HEK293 (cell line): ENCODE measurements around the gene ATP13A1.

Source experiments
- CTCF ChIA-PET: fragments of 350-600 bp; formaldehyde crosslinking; extraction: SDS; loops from one replicate; lab custom pipeline; 2021; ENCODE audit warnings: antibody characterized with exemption; lab: Yijun Ruan, JAX
- POLR2A ChIA-PET: fragments of 300-600 bp; formaldehyde crosslinking; extraction: SDS; loops from one replicate; lab custom pipeline; 2020; ENCODE audit warnings: antibody characterized with exemption, inconsistent platforms; lab: Yijun Ruan, JAX
- H3K27ac ChIP-seq: fragments of 200-500 bp; sonication (Bioruptor generic); 2 replicates; pipeline ENCODE4 v1.5.1; 2014; ENCODE audit warnings: low read depth, low read length, control low read depth, inconsistent platforms; ENCODE audit errors: extremely low read depth
- H3K36me3 ChIP-seq, 2 experiments: fragments of 200-500 bp in 1 of 2; sonication (Bioruptor generic) in 1 of 2; 1 replicate in 1 of 2; 2 replicates in 1 of 2; pipeline ENCODE4 v1.5.1; 2014 to 2017; ENCODE audit warnings: inconsistent platforms in 2 of 2, low read length in 2 of 2; ENCODE audit not compliant: control insufficient read depth in 2 of 2, insufficient read depth in 1 of 2
- H3K4me1 ChIP-seq: fragments of 200-500 bp; sonication (Bioruptor generic); 2 replicates; pipeline ENCODE4 v1.5.1; 2014; ENCODE audit warnings: mild to moderate bottlenecking, low read length, inconsistent platforms; ENCODE audit not compliant: control insufficient read depth, insufficient read depth
- H3K4me3 ChIP-seq: 2 replicates; pipeline ENCODE4 v1.5.1; 2011; ENCODE audit warnings: low read depth, mild to moderate bottlenecking, control low read depth, low read length, moderate library complexity
- H3K9me3 ChIP-seq: fragments of 200-500 bp; sonication (Bioruptor generic); 2 replicates; pipeline ENCODE4 v1.5.1; 2014; ENCODE audit warnings: low read depth, low read length, inconsistent platforms; ENCODE audit not compliant: control insufficient read depth, insufficient read depth
- GLIS2 ChIP-seq: fragments of 450-650 bp; formaldehyde crosslinking; IDR thresholded peaks from 2 replicates; pipeline ENCODE4 v1.5.1; 2016; ENCODE audit warnings: missing biosample characterization, missing genetic modification characterization
- HOXA7 ChIP-seq: sonication (generic); formaldehyde crosslinking; IDR thresholded peaks from 2 replicates; pipeline ENCODE4 v1.8.1; 2022; ENCODE audit warnings: missing genetic modification reagents, borderline replicate concordance
- KLF7 ChIP-seq: fragments of 450-650 bp; formaldehyde crosslinking; IDR thresholded peaks from 2 replicates; pipeline ENCODE4 v1.5.1; 2016; ENCODE audit warnings: missing biosample characterization, missing genetic modification characterization, borderline replicate concordance
- MEIS1 ChIP-seq: sonication (generic); formaldehyde crosslinking; IDR thresholded peaks from 2 replicates; pipeline ENCODE4 v1.8.1; 2022; ENCODE audit warnings: missing genetic modification reagents, mild to moderate bottlenecking, borderline replicate concordance
- OVOL3 ChIP-seq: fragments of 450-650 bp; formaldehyde crosslinking; IDR thresholded peaks from 2 replicates; pipeline ENCODE4 v1.5.1; 2016; ENCODE audit warnings: missing biosample characterization, missing genetic modification characterization
- REPIN1 ChIP-seq: fragments of 450-650 bp; formaldehyde crosslinking; IDR thresholded peaks from 2 replicates; pipeline ENCODE4 v1.5.1; 2017; ENCODE audit warnings: missing biosample characterization, missing genetic modification characterization, low read depth
- WT1 ChIP-seq: fragments of 450-650 bp; formaldehyde crosslinking; IDR thresholded peaks from 2 replicates; pipeline ENCODE4 v1.5.1; 2016; ENCODE audit warnings: missing biosample characterization, missing genetic modification characterization
- ZFHX2 ChIP-seq: fragments of 450-650 bp; formaldehyde crosslinking; conservative IDR thresholded peaks from 2 replicates; pipeline ENCODE4 v1.5.1; 2016; ENCODE audit warnings: missing biosample characterization, missing genetic modification characterization
- ZNF133 ChIP-seq: fragments of 450-650 bp; formaldehyde crosslinking; IDR thresholded peaks from 2 replicates; pipeline ENCODE4 v1.5.1; 2016; ENCODE audit warnings: missing biosample characterization, missing genetic modification characterization
- ZNF19 ChIP-seq: fragments of 450-650 bp; formaldehyde crosslinking; IDR thresholded peaks from 2 replicates; pipeline ENCODE4; 2016; ENCODE audit warnings: missing biosample characterization, missing genetic modification characterization, low read depth
- ZNF214 ChIP-seq: fragments of 450-650 bp; formaldehyde crosslinking; IDR thresholded peaks from 2 replicates; pipeline ENCODE4 v1.5.1; 2017; ENCODE audit warnings: missing biosample characterization, mild to moderate bottlenecking, missing genetic modification characterization, borderline replicate concordance
- ZNF266 ChIP-seq: fragments of 450-650 bp; formaldehyde crosslinking; IDR thresholded peaks from 2 replicates; pipeline ENCODE4 v1.5.1; 2016; ENCODE audit warnings: missing biosample characterization, missing genetic modification characterization, low read depth
- ZNF274 ChIP-seq, 2 experiments: fragments of 200-500 bp in 1 of 2; fragments of 450-650 bp in 1 of 2; sonication (Bioruptor generic) in 1 of 2; formaldehyde crosslinking in 1 of 2; IDR thresholded peaks; 2 replicates each; pipeline versions ENCODE4 v1.5.1 to v1.6.1; 2014 to 2016; ENCODE audit warnings: borderline replicate concordance in 1 of 2, inconsistent platforms in 1 of 2, low read length in 1 of 2, missing biosample characterization in 1 of 2, missing genetic modification characterization in 1 of 2
- ZNF473 ChIP-seq: fragments of 450-650 bp; formaldehyde crosslinking; IDR thresholded peaks from 2 replicates; pipeline ENCODE4 v1.5.1; 2017; ENCODE audit warnings: missing biosample characterization, missing genetic modification characterization
- ZNF629 ChIP-seq: fragments of 450-650 bp; formaldehyde crosslinking; IDR thresholded peaks from 2 replicates; pipeline ENCODE4 v1.5.1; 2017; ENCODE audit warnings: missing biosample characterization, missing genetic modification characterization
- ZNF701 ChIP-seq: fragments of 450-650 bp; formaldehyde crosslinking; IDR thresholded peaks from 2 replicates; pipeline ENCODE4 v1.5.1; 2016; ENCODE audit warnings: missing biosample characterization, missing genetic modification characterization
- ZNF707 ChIP-seq: fragments of 450-650 bp; formaldehyde crosslinking; IDR thresholded peaks from 2 replicates; pipeline ENCODE4 v1.5.1; 2016; ENCODE audit warnings: missing biosample characterization, missing genetic modification characterization
- TF ChIP-seq, protein P1 (sequence below): fragments of 450-650 bp; formaldehyde crosslinking; IDR thresholded peaks from 2 replicates; pipeline ENCODE4 v1.5.1; 2016; ENCODE audit warnings: missing biosample characterization, missing genetic modification characterization
- TF ChIP-seq, protein P2 (sequence below): fragments of 450-650 bp; formaldehyde crosslinking; IDR thresholded peaks from 2 replicates; pipeline ENCODE4 v1.5.1; 2016; ENCODE audit warnings: missing biosample characterization, missing genetic modification characterization
- TF ChIP-seq, protein P3 (sequence below): fragments of 450-650 bp; formaldehyde crosslinking; IDR thresholded peaks from 2 replicates; pipeline ENCODE4 v1.5.1; 2016; ENCODE audit warnings: missing biosample characterization, missing genetic modification characterization, borderline replicate concordance
- TF ChIP-seq, protein P4 (sequence below): fragments of 450-650 bp; formaldehyde crosslinking; IDR thresholded peaks from 2 replicates; pipeline ENCODE4 v1.5.1; 2016; ENCODE audit warnings: missing biosample characterization, missing genetic modification characterization

Gene ATP13A1

DNA sequence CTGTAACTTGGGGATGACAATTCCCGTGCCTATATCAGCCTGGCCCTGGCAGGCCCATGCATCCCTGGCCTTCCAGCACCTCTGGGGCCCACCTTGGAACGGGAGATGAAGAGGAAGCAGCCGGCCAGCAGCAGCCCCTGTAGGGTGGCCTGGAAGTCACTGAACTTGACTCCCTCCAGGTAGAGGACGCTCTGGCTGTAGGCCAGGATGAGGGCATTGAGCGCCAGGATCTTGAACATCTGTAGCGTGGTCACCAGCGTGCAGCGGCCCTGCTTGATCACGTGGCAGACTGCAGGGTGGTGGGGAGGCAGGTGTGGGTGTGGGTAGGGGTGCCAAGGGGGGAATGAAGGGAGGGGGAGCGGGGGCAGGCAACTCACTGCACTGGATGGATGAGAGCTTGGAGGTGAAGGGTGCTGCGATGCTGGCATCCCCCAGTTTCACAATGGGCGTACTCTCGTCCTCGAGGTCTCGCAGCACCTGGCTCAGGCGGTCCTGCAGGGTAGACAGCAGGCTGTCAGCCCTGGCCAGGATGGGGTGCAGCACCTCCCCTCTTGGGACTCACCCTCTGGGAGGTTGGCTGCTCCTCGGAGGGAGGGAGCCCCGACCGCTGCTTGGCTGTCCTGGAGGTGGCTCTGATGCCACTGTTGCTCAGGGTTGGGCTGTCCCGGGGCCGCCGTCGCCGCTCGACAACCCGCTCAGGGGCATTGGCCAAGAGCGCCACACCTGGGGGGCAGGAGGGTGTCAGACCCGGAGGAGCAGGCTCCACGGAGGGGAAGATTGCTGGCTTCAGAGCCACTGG, 16.2 kb downstream of the ATP13A1 start:
- TF ChIP-seq ZNF701 (tag by site-specific recombination) (no peak), GLIS2 (no peak), REPIN1 (tag by site-specific recombination) (no peak), OVOL3 (tag by site-specific recombination) (no peak), ZNF133 (tag by site-specific recombination) (no peak), MEIS1 (CRISPR knock-in tag) (no peak), ZNF707 (tag by site-specific recombination) (no peak), ZNF274 (IDR thresholded peaks at IDR 0.05; ENCODE audit: low read length) (no peak), ZNF274 (tag by site-specific recombination; IDR thresholded peaks at IDR 0.05; ENCODE audit: borderline replicate concordance) (no peak), ZNF214 (no peak), ZNF473 (tag by site-specific recombination) (no peak), ZNF266 (tag by site-specific recombination) (no peak)
- TF ChIP-seq, protein P1, sequence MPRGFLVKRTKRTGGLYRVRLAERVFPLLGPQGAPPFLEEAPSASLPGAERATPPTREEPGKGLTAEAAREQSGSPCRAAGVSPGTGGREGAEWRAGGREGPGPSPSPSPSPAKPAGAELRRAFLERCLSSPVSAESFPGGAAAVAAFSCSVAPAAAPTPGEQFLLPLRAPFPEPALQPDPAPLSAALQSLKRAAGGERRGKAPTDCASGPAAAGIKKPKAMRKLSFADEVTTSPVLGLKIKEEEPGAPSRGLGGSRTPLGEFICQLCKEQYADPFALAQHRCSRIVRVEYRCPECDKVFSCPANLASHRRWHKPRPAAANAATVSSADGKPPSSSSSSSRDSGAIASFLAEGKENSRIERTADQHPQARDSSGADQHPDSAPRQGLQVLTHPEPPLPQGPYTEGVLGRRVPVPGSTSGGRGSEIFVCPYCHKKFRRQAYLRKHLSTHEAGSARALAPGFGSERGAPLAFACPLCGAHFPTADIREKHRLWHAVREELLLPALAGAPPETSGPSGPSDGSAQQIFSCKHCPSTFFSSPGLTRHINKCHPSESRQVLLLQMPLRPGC = no peak
- TF ChIP-seq, protein P2, sequence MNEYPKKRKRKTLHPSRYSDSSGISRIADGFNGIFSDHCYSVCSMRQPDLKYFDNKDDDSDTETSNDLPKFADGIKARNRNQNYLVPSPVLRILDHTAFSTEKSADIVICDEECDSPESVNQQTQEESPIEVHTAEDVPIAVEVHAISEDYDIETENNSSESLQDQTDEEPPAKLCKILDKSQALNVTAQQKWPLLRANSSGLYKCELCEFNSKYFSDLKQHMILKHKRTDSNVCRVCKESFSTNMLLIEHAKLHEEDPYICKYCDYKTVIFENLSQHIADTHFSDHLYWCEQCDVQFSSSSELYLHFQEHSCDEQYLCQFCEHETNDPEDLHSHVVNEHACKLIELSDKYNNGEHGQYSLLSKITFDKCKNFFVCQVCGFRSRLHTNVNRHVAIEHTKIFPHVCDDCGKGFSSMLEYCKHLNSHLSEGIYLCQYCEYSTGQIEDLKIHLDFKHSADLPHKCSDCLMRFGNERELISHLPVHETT (tag by site-specific recombination) = no peak
- ChIA-PET CTCF (interaction anchor here (0.6 to 1.8 kb wide), 2 partner anchors 15 to 142 kb away, joined by 3 to 4 read pairs; no protein-coding TSS in a partner anchor), POLR2A (no interaction called here)

DNA sequence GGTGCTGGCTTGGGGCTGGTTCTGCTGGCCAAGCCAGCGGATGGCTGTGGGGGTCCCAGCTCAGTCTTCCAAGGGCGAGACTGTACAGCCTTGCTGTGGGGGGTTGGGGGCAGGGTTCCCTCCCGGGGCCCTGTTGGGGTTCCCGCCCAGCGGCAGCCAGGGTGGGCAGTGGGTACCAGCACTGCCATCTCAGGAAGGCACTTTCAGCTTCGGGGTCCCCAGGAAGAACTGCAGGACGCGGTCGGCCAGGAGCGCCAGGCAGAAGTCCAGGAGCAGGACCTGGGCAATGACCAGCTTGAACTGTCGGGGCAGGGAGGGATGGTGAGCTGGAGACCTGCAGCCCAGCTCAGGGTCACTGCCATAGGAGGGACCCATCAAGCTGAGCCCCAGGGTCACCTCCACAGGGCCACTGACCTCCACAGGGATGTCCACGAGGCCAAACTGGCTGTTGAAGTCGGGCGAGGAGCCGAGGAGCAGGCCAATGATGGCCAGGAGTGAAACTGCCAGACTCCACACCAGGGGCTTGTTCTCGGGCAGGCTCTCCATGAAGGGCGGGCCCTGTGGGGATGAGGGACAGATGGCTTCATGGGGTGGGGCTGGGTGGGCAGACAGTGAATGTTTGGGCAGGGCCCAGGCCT, 18.1 kb downstream of the ATP13A1 start:
- H3K4me3 ChIP-seq = no peak overlapping the region
- POLR2A ChIA-PET = interaction anchor here (1.1 kb wide), 1 partner anchor 112 kb away, joined by 3 read pairs; no protein-coding TSS in a partner anchor
- no peaks in the 10 kb centered on the region for H3K4me1 ChIP-seq
- TF ChIP-seq HOXA7 (CRISPR knock-in tag) (no peak), ZNF274 (IDR thresholded peaks at IDR 0.05; ENCODE audit: low read length) (no peak), ZNF274 (tag by site-specific recombination; IDR thresholded peaks at IDR 0.05; ENCODE audit: borderline replicate concordance) (no peak), ZNF19 (tag by site-specific recombination) (no peak), ZFHX2 (no peak), ZNF629 (tag by site-specific recombination) (no peak), KLF7 (tag by site-specific recombination) (no peak), WT1 (tag by site-specific recombination) (no peak)
- TF ChIP-seq, protein P3, sequence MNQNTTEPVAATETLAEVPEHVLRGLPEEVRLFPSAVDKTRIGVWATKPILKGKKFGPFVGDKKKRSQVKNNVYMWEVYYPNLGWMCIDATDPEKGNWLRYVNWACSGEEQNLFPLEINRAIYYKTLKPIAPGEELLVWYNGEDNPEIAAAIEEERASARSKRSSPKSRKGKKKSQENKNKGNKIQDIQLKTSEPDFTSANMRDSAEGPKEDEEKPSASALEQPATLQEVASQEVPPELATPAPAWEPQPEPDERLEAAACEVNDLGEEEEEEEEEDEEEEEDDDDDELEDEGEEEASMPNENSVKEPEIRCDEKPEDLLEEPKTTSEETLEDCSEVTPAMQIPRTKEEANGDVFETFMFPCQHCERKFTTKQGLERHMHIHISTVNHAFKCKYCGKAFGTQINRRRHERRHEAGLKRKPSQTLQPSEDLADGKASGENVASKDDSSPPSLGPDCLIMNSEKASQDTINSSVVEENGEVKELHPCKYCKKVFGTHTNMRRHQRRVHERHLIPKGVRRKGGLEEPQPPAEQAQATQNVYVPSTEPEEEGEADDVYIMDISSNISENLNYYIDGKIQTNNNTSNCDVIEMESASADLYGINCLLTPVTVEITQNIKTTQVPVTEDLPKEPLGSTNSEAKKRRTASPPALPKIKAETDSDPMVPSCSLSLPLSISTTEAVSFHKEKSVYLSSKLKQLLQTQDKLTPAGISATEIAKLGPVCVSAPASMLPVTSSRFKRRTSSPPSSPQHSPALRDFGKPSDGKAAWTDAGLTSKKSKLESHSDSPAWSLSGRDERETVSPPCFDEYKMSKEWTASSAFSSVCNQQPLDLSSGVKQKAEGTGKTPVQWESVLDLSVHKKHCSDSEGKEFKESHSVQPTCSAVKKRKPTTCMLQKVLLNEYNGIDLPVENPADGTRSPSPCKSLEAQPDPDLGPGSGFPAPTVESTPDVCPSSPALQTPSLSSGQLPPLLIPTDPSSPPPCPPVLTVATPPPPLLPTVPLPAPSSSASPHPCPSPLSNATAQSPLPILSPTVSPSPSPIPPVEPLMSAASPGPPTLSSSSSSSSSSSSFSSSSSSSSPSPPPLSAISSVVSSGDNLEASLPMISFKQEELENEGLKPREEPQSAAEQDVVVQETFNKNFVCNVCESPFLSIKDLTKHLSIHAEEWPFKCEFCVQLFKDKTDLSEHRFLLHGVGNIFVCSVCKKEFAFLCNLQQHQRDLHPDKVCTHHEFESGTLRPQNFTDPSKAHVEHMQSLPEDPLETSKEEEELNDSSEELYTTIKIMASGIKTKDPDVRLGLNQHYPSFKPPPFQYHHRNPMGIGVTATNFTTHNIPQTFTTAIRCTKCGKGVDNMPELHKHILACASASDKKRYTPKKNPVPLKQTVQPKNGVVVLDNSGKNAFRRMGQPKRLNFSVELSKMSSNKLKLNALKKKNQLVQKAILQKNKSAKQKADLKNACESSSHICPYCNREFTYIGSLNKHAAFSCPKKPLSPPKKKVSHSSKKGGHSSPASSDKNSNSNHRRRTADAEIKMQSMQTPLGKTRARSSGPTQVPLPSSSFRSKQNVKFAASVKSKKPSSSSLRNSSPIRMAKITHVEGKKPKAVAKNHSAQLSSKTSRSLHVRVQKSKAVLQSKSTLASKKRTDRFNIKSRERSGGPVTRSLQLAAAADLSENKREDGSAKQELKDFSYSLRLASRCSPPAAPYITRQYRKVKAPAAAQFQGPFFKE (tag by site-specific recombination) = no peak
- TF ChIP-seq, protein P4, sequence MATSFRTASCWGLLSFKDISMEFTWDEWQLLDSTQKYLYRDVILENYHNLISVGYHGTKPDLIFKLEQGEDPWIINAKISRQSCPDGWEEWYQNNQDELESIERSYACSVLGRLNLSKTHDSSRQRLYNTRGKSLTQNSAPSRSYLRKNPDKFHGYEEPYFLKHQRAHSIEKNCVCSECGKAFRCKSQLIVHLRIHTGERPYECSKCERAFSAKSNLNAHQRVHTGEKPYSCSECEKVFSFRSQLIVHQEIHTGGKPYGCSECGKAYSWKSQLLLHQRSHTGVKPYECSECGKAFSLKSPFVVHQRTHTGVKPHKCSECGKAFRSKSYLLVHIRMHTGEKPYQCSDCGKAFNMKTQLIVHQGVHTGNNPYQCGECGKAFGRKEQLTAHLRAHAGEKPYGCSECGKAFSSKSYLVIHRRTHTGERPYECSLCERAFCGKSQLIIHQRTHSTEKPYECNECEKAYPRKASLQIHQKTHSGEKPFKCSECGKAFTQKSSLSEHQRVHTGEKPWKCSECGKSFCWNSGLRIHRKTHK = no peak
- CTCF ChIA-PET = interaction anchor here (2.5 kb wide), 1 partner anchor 114 kb away, joined by 47 read pairs; no protein-coding TSS in a partner anchor
- H3K27ac ChIP-seq = no peak overlapping the region
- peaks cover 12 to 56% of the 10 kb centered on the region in 2 experiments; a peak in 2 of 3 replicates for H3K36me3 ChIP-seq
- no peaks in the 10 kb centered on the region for H3K9me3 ChIP-seq

More for the DNA sequence above, 16.2 kb downstream of the ATP13A1 start:
- no peaks in the 10 kb centered on the region for H3K9me3 ChIP-seq
- no peak overlapping the region for H3K27ac ChIP-seq
- H3K4me3 ChIP-seq = no peak overlapping the region
- H3K36me3 ChIP-seq = peaks cover 12 to 72% of the 10 kb centered on the region in 2 experiments
- no peaks in the 10 kb centered on the region for H3K4me1 ChIP-seq
